Measurements from ENCODE around the gene HSD17B11.
"Not testable (repeated sequence)": the region's sequence is repeated elsewhere in the genome, so short reads cannot be mapped to it uniquely, and the experiment has no call there.

Gene HSD17B11

DNA sequence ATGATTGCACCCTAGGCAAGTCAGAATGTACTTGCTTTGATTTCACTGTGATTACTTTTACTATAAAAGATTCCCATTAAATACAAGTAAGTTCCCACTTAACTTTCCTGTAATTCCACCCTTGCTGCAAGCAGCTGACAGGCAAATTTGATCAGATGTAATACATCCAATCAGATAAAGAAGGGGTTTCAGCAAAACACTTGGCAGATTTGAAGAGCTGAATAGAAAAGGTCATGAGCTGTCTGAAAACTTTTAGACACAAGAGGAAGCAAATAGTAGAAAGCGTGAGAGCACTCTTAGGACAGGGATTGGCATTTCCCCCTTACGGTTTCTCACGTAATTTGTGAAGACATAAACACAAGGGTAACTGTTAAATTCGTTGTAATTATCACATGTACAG lies 91.1 kb downstream of the HSD17B11 start:
- no peak for DNase-seq

GRCh38 chr4:87298362-87298761 lies 92.6 kb downstream of the HSD17B11 start:
- DNase-seq = no peak

DNA sequence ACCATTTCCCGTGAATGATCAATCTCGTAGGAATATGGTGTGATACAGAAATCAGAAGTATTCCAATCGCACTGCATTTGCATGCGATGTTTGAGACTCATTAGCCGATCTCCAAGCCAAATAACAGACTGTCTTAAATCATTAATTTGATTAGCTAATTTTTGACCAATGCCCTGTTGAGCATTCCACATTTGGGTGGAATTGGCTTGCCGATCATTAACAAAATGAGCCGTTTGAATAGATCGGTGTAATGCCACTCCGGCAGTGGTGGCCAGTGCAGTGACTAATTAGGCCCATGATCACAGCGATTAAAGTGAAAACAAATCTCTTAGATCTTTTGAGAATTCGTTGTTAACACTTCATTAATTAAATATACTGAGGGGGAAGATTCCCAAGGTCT lies 96.1 kb downstream of the HSD17B11 start:
- DNase-seq = not testable (repeated sequence)

DNA sequence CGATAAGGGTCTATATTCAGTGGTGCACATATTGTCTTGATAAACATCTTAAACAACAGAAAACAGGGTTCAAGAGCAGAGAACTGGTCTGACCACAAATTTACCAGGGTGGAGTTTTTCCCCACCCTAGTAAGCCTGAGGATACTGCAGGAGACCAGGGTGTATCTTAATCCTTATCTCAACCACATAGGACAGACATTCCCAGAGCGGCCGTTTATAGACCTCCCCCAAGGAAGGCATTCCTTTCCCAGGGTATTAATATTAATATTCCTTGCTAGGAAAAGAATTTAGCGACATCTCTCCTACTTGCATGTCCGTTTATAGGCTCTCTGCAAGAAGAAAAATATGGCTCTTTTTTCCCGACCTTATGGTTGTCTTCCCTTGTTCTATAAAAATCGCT lies 97.1 kb downstream of the HSD17B11 start:
- not testable (repeated sequence) for DNase-seq

- DNase-seq = no peak
Measured at GRCh38 chr4:87286970-87287369, 104.0 kb downstream of the HSD17B11 start.
